Measurements from ENCODE around the gene MSLN.
A peak's percentile ranks its signal among the peaks of the same experiment; 100 is the strongest.

MSLN gene

GRCh38 chr16:782766-783403 lies 22.4 kb downstream of the MSLN start:
- Histone ChIP-seq H3K27me3 (replicated peaks; ENCODE audit: control insufficient read depth, insufficient read depth, low read length) (no peaks in the 10 kb centered on the region), H3K4me3 (replicated peaks; ENCODE audit: low read depth, low read length) (no peak overlapping the region), H3K36me3 (ENCODE audit: control insufficient read depth, insufficient read depth, low read length) (peaks cover 11% of the 10 kb centered on the region)
- no peak for DNase-seq (ENCODE audit: extremely low read depth, insufficient read length)
- TF ChIP-seq CTCF (IDR thresholded peaks at IDR 0.05; ENCODE audit: insufficient read depth, low read length, poor library complexity, severe bottlenecking): no peak

- H3K27me3 ChIP-seq (replicated peaks; ENCODE audit: control insufficient read depth, insufficient read depth, low read length): no peaks in the 10 kb centered on the region
- no peak for DNase-seq (ENCODE audit: extremely low read depth, insufficient read length)
- no peak overlapping the region for H3K4me3 ChIP-seq (replicated peaks; ENCODE audit: low read depth, low read length)
- TF ChIP-seq CTCF (IDR thresholded peaks at IDR 0.05; ENCODE audit: insufficient read depth, low read length, poor library complexity, severe bottlenecking): no peak
- H3K36me3 ChIP-seq (ENCODE audit: control insufficient read depth, insufficient read depth, low read length): peaks cover 11% of the 10 kb centered on the region
Observed at GRCh38 chr16:783404-784161, 23.0 kb downstream of the MSLN start.

GRCh38 chr16:784431-784830 lies 23.9 kb downstream of the MSLN start:
- DNase-seq (ENCODE audit: extremely low read depth, insufficient read length): no peak
- TF ChIP-seq CTCF (IDR thresholded peaks at IDR 0.05; ENCODE audit: insufficient read depth, low read length, poor library complexity, severe bottlenecking): no peak
- peaks cover 11% of the 10 kb centered on the region for H3K36me3 ChIP-seq (ENCODE audit: control insufficient read depth, insufficient read depth, low read length)
- no peaks in the 10 kb centered on the region for H3K27me3 ChIP-seq (replicated peaks; ENCODE audit: control insufficient read depth, insufficient read depth, low read length)
- H3K4me3 ChIP-seq (replicated peaks; ENCODE audit: low read depth, low read length): no peak overlapping the region

- Histone ChIP-seq H3K4me3 (replicated peaks; ENCODE audit: low read depth, low read length) (no peak overlapping the region), H3K36me3 (ENCODE audit: control insufficient read depth, insufficient read depth, low read length) (peaks cover 13% of the 10 kb centered on the region), H3K27me3 (replicated peaks; ENCODE audit: control insufficient read depth, insufficient read depth, low read length) (no peaks in the 10 kb centered on the region)
- DNase-seq (ENCODE audit: extremely low read depth, insufficient read length): peak; percentile 68
- TF ChIP-seq CTCF (IDR thresholded peaks at IDR 0.05; ENCODE audit: insufficient read depth, low read length, poor library complexity, severe bottlenecking): peak; percentile 87
Observed at GRCh38 chr16:785563-786535, 25.3 kb downstream of the MSLN start.

GRCh38 chr16:787321-787966 lies 26.9 kb downstream of the MSLN start:
- TF ChIP-seq CTCF (IDR thresholded peaks at IDR 0.05; ENCODE audit: insufficient read depth, low read length, poor library complexity, severe bottlenecking): no peak
- Histone ChIP-seq H3K36me3 (ENCODE audit: control insufficient read depth, insufficient read depth, low read length) (peaks cover 17% of the 10 kb centered on the region), H3K27me3 (replicated peaks; ENCODE audit: control insufficient read depth, insufficient read depth, low read length) (no peaks in the 10 kb centered on the region), H3K4me3 (replicated peaks; ENCODE audit: low read depth, low read length) (peak overlapping the region; percentile 99)
- no peak for DNase-seq (ENCODE audit: extremely low read depth, insufficient read length)
